Endodermal cell (in vitro differentiated cells): ENCODE data around the gene CEBPB. TPM values are rescaled to one million over a fixed set of nuclear protein-coding genes. Genes with fewer than 3 reads are reported as not detected.

Experiments used
- DNase-seq: peaks from one replicate; pipeline ENCODE4 v3.0.0-alpha.2; 2017
- H3K27ac ChIP-seq: 2 replicates; pipeline ENCODE4 v1.5.1; 2013; ENCODE audit warnings: mild to moderate bottlenecking, low read depth, low read length, moderate library complexity
- H3K27me3 ChIP-seq: 2 replicates; pipeline ENCODE4 v1.6.1; 2013; ENCODE audit warnings: mild to moderate bottlenecking, low read length, moderate library complexity; ENCODE audit not compliant: insufficient read depth, control insufficient read depth, poor library complexity, severe bottlenecking
- H3K36me3 ChIP-seq: 2 replicates; pipeline ENCODE4 v1.7.0; 2013; ENCODE audit warnings: mild to moderate bottlenecking, low read length, moderate library complexity; ENCODE audit not compliant: control insufficient read depth, insufficient read depth
- H3K4me1 ChIP-seq: one replicate; pipeline ENCODE4 v1.7.0; 2013; ENCODE audit warnings: low read length; ENCODE audit not compliant: control insufficient read depth, insufficient read depth
- H3K4me3 ChIP-seq: 2 replicates; pipeline ENCODE4 v1.5.1; 2013; ENCODE audit warnings: mild to moderate bottlenecking, low read length, moderate library complexity
- H3K9ac ChIP-seq: 2 replicates; pipeline ENCODE4 v1.6.1; 2013; ENCODE audit warnings: mild to moderate bottlenecking, low read length, moderate library complexity; ENCODE audit not compliant: poor library complexity, severe bottlenecking; ENCODE audit errors: extremely low read depth
- H3K9me3 ChIP-seq: 2 replicates; pipeline ENCODE4 v1.6.1; 2013; ENCODE audit warnings: mild to moderate bottlenecking, low read length, moderate library complexity; ENCODE audit not compliant: control insufficient read depth
- H3K27ac Mint-ChIP-seq: 2 replicates; pipeline ENCODE4 v1.8.0; 2020; ENCODE audit warnings: mixed read lengths
- H3K27me3 Mint-ChIP-seq: 2 replicates; pipeline ENCODE4 v1.8.0; 2021; ENCODE audit warnings: mild to moderate bottlenecking, mixed read lengths; ENCODE audit not compliant: insufficient read depth
- H3K36me3 Mint-ChIP-seq: 2 replicates; pipeline ENCODE4 v1.8.0; 2020; ENCODE audit warnings: low read depth, mixed read lengths
- H3K4me1 Mint-ChIP-seq: 2 replicates; pipeline ENCODE4 v1.8.0; 2020; ENCODE audit warnings: mixed read lengths
- H3K4me3 Mint-ChIP-seq: 2 replicates; pipeline ENCODE4 v1.8.0; 2020; ENCODE audit warnings: mild to moderate bottlenecking, moderate library complexity, mixed read lengths
- H3K9me3 Mint-ChIP-seq: 2 replicates; pipeline ENCODE4 v1.8.0; 2020; ENCODE audit warnings: mild to moderate bottlenecking, mixed read lengths
- WGBS, 2 experiments: methylation state at CpG; one replicate each; pipeline versions ENCODE4 v1.1.5 to v1.1.7; 2013; ENCODE audit warnings: missing lambda C conversion rate in 2 of 2, mixed read lengths in 1 of 2; ENCODE audit not compliant: insufficient coverage in 1 of 2, insufficient read length in 1 of 2; 5-methylcytosine and 5-hydroxymethylcytosine counted together
- total RNA-seq, 2 donors: library from RNA; stranded (reverse); fragmentation: NEBNext Ultra II Directional in 1 of 2; extraction: Animal tissue kit (Norgen Biotek cat#: 25700) in 1 of 2; gene quantifications; 2 replicates in 1 of 2; 3 replicates in 1 of 2; pipeline ENCODE4 v1.2.1, GENCODE V29; 2021
- TF ChIP-seq, protein P1 (sequence below): fragments of 200-600 bp; sonication (generic); conservative IDR thresholded peaks from 2 replicates; pipeline ENCODE4 v1.5.0; 2021; ENCODE audit warnings: antibody characterized with exemption, mild to moderate bottlenecking

Gene CEBPB
- total RNA-seq, 2 donors from 2014 or later = 14.9 to 15.1 TPM

DNA sequence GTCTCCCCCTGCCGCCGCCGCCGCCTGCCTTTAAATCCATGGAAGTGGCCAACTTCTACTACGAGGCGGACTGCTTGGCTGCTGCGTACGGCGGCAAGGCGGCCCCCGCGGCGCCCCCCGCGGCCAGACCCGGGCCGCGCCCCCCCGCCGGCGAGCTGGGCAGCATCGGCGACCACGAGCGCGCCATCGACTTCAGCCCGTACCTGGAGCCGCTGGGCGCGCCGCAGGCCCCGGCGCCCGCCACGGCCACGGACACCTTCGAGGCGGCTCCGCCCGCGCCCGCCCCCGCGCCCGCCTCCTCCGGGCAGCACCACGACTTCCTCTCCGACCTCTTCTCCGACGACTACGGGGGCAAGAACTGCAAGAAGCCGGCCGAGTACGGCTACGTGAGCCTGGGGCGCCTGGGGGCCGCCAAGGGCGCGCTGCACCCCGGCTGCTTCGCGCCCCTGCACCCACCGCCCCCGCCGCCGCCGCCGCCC is 474 bp downstream of the CEBPB start:
- WGBS, 2 experiments = 0% methylated on average over 5 to 69 of the region's 69 CpGs
- Histone ChIP-seq H3K4me1 (peaks cover 20% of the 10 kb centered on the region), H3K27ac (peak overlapping the region; percentile 38), H3K9me3 (no peaks in the 10 kb centered on the region), H3K27me3 (no peaks in the 10 kb centered on the region), H3K9ac (peak overlapping the region; percentile 77), H3K36me3 (no peaks in the 10 kb centered on the region), H3K4me3 (peak overlapping the region; percentile 90)
- TF ChIP-seq, protein P1, sequence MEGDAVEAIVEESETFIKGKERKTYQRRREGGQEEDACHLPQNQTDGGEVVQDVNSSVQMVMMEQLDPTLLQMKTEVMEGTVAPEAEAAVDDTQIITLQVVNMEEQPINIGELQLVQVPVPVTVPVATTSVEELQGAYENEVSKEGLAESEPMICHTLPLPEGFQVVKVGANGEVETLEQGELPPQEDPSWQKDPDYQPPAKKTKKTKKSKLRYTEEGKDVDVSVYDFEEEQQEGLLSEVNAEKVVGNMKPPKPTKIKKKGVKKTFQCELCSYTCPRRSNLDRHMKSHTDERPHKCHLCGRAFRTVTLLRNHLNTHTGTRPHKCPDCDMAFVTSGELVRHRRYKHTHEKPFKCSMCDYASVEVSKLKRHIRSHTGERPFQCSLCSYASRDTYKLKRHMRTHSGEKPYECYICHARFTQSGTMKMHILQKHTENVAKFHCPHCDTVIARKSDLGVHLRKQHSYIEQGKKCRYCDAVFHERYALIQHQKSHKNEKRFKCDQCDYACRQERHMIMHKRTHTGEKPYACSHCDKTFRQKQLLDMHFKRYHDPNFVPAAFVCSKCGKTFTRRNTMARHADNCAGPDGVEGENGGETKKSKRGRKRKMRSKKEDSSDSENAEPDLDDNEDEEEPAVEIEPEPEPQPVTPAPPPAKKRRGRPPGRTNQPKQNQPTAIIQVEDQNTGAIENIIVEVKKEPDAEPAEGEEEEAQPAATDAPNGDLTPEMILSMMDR = no peak
- Mint-ChIP-seq H3K36me3 (no peaks in the 10 kb centered on the region), H3K27me3 (peaks cover 7% of the 10 kb centered on the region), H3K4me3 (peak overlapping the region; percentile 73), H3K27ac (no peak overlapping the region), H3K9me3 (no peaks in the 10 kb centered on the region), H3K4me1 (peaks cover 37% of the 10 kb centered on the region)
- no peak for DNase-seq

DNA sequence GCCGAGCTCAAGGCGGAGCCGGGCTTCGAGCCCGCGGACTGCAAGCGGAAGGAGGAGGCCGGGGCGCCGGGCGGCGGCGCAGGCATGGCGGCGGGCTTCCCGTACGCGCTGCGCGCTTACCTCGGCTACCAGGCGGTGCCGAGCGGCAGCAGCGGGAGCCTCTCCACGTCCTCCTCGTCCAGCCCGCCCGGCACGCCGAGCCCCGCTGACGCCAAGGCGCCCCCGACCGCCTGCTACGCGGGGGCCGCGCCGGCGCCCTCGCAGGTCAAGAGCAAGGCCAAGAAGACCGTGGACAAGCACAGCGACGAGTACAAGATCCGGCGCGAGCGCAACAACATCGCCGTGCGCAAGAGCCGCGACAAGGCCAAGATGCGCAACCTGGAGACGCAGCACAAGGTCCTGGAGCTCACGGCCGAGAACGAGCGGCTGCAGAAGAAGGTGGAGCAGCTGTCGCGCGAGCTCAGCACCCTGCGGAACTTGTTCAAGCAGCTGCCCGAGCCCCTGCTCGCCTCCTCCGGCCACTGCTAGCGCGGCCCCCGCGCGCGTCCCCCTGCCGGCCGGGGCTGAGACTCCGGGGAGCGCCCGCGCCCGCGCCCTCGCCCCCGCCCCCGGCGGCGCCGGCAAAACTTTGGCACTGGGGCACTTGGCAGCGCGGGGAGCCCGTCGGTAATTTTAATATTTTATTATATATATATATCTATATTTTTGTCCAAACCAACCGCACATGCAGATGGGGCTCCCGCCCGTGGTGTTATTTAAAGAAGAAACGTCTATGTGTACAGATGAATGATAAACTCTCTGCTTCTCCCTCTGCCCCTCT is 1.1 kb downstream of the CEBPB start:
- Mint-ChIP-seq H3K27ac (peak overlapping the region; percentile 91), H3K27me3 (peaks cover 6% of the 10 kb centered on the region), H3K4me3 (peak overlapping the region; percentile 73), H3K9me3 (no peaks in the 10 kb centered on the region), H3K36me3 (no peaks in the 10 kb centered on the region), H3K4me1 (peaks cover 40% of the 10 kb centered on the region)
- Histone ChIP-seq H3K27me3 (no peaks in the 10 kb centered on the region), H3K27ac (peak overlapping the region; percentile 44), H3K9me3 (no peaks in the 10 kb centered on the region), H3K4me1 (peaks cover 20% of the 10 kb centered on the region), H3K36me3 (no peaks in the 10 kb centered on the region), H3K9ac (peak overlapping the region; percentile 77), H3K4me3 (peak overlapping the region; percentile 90)
- TF ChIP-seq, protein P1 = peak; percentile 80
- peak; percentile 84 for DNase-seq
- 0% methylated on average over 35 to 90 of the region's 96 CpGs for WGBS, 2 experiments

- peak overlapping the region; percentile 77 for H3K9ac ChIP-seq
- no peak overlapping the region for H3K27ac ChIP-seq
- H3K9me3 Mint-ChIP-seq = no peaks in the 10 kb centered on the region
- DNase-seq = peak; percentile 85
- H3K27me3 ChIP-seq = no peaks in the 10 kb centered on the region
- peak overlapping the region; percentile 90 for H3K4me3 ChIP-seq
- H3K4me1 Mint-ChIP-seq = peaks cover 47% of the 10 kb centered on the region
- peak overlapping the region; percentile 91 for H3K27ac Mint-ChIP-seq
- peaks cover 6% of the 10 kb centered on the region for H3K27me3 Mint-ChIP-seq
- H3K36me3 Mint-ChIP-seq = no peaks in the 10 kb centered on the region
- peaks cover 27% of the 10 kb centered on the region for H3K4me1 ChIP-seq
- no peaks in the 10 kb centered on the region for H3K36me3 ChIP-seq
- WGBS, 2 experiments = 7 to 23% methylated on average over 4 to 20 of the region's 25 CpGs
- H3K4me3 Mint-ChIP-seq = peak overlapping the region; percentile 73
- no peaks in the 10 kb centered on the region for H3K9me3 ChIP-seq
- TF ChIP-seq, protein P1 = no peak
These were observed 2.0 kb downstream of the CEBPB start for GRCh38 chr20:50192364-50193198.
